Left lung (tissue), 10 donors: ENCODE results near the gene CCPG1. TPM values are rescaled to one million over a fixed set of nuclear protein-coding genes. Genes with fewer than 3 reads are reported as not detected.
"Not testable (repeated sequence)": the region's sequence is repeated elsewhere in the genome, so short reads cannot be mapped to it uniquely, and the experiment has no call there.

ENCODE experiments used
- ATAC-seq: fragments of 200-7000 bp; cut with Tn5 transposase; one replicate; pipeline ENCODE4 v1.9.1; 2020; ENCODE audit warnings: moderate library complexity
- DNase-seq, 4 donors: peaks; one replicate each; pipeline ENCODE4 v3.0.0-alpha.2; 2013 to 2020
- H3K27ac ChIP-seq, 2 donors: fragments of 200-600 bp; sonication (generic) in 1 of 2; one replicate each; pipeline versions ENCODE4 v1.5.0 to v1.8.0; 2020 to 2021
- H3K27me3 ChIP-seq, 2 donors: fragments of 200-600 bp; sonication (generic) in 1 of 2; one replicate each; pipeline versions ENCODE4 v1.5.0 to v1.8.0; 2020 to 2021
- H3K36me3 ChIP-seq, 2 donors: fragments of 200-600 bp; sonication (generic) in 1 of 2; one replicate each; pipeline versions ENCODE4 v1.5.0 to v1.8.0; 2020 to 2021
- H3K4me1 ChIP-seq, 2 donors: fragments of 200-600 bp; one replicate each; pipeline ENCODE4 v1.8.0; 2021
- H3K4me3 ChIP-seq, 2 donors: fragments of 200-600 bp; sonication (generic) in 1 of 2; one replicate each; pipeline versions ENCODE4 v1.5.0 to v1.8.0; 2020 to 2021; ENCODE audit warnings: mild to moderate bottlenecking in 1 of 2
- H3K9me3 ChIP-seq, 2 donors: fragments of 200-600 bp; sonication (generic) in 1 of 2; one replicate each; pipeline versions ENCODE4 v1.5.0 to v1.8.0; 2020 to 2021
- CTCF ChIP-seq, 2 donors: fragments of 200-600 bp; sonication (generic) in 1 of 2; IDR thresholded peaks; one replicate each; pipeline versions ENCODE4 v1.5.0 to v1.8.0; 2021; ENCODE audit warnings: antibody characterized with exemption in 2 of 2
- intact Hi-C, 2 donors: fragments of 100-400 bp; cut with DNase I; formaldehyde crosslinking; loops; one replicate each; pipeline versions ENCODE4 v1.11.2 to v1.14.2; 2022
- polyA plus RNA-seq, 6 donors: library from polyadenylated mRNA; unstranded; fragments of 120-200 nt; gene quantifications; one replicate each; pipeline ENCODE4 v1.2.1, GENCODE V29; 2013; ENCODE audit not compliant: insufficient read length in 6 of 6
- total RNA-seq, 2 donors: library from RNA; stranded (reverse); fragmentation: NEBNext Ultra II Directional; extraction: Animal tissue kit (Norgen Biotek cat#: 25700); gene quantifications; one replicate each; pipeline ENCODE4 v1.2.1, GENCODE V29; 2021
- donor health status: DM: no; HTN: yes; CAD: no.
- donor health status: DM: no; HTN: no; CAD: no.

The CCPG1 gene
- total and polyA plus RNA-seq, 8 donors: 29.1 to 98.0 (median 33.5) TPM

- no peak overlapping the region for H3K4me3 ChIP-seq
- H3K9me3 ChIP-seq: no peaks in the 10 kb centered on the region
- H3K4me1 ChIP-seq: peaks cover 24 to 68% of the 10 kb centered on the region in 2 donors
- intact Hi-C loops: no loop called here
- H3K27me3 ChIP-seq: no peaks in the 10 kb centered on the region
- peaks cover 0 to under 1% of the 10 kb centered on the region in 2 donors for H3K36me3 ChIP-seq
- peak overlapping the region; percentile 16 to 80 for H3K27ac ChIP-seq
- DNase-seq: no peak
- TF ChIP-seq CTCF (IDR thresholded peaks at IDR 0.05): no peak
- no peak for ATAC-seq
These were observed 4.6 kb downstream of the CCPG1 start for GRCh38 chr15:55403531-55403930.

- DNase-seq (no peak), ATAC-seq (no peak)
- no peak for TF ChIP-seq CTCF (IDR thresholded peaks at IDR 0.05)
- intact Hi-C loops: no loop called here
- peaks cover 24 to 66% of the 10 kb centered on the region in 2 donors for H3K4me1 ChIP-seq
- H3K36me3 ChIP-seq: peaks cover 0 to 4% of the 10 kb centered on the region in 2 donors
- no peaks in the 10 kb centered on the region for H3K27me3 ChIP-seq
- H3K4me3 ChIP-seq: no peak overlapping the region
- peak overlapping the region in 1 of 2 donors; percentile 80 for H3K27ac ChIP-seq
- H3K9me3 ChIP-seq: no peaks in the 10 kb centered on the region
These were observed 5.5 kb downstream of the CCPG1 start for GRCh38 chr15:55402707-55403106.

GRCh38 chr15:55401786-55402246 lies 6.3 kb downstream of the CCPG1 start:
- no peak for TF ChIP-seq CTCF (IDR thresholded peaks at IDR 0.05)
- DNase-seq (no peak), ATAC-seq (no peak)
- intact Hi-C loops: no loop called here
- Histone ChIP-seq H3K36me3 (peaks cover 0 to 4% of the 10 kb centered on the region in 2 donors), H3K4me1 (peaks cover 18 to 59% of the 10 kb centered on the region in 2 donors), H3K27ac (peak overlapping the region in 1 of 2 donors; percentile 80), H3K27me3 (no peaks in the 10 kb centered on the region), H3K9me3 (no peaks in the 10 kb centered on the region), H3K4me3 (no peak overlapping the region)

- DNase-seq, H3K36me3 ChIP-seq, H3K4me3 ChIP-seq, H3K27ac ChIP-seq, H3K9me3 ChIP-seq, ATAC-seq, H3K27me3 ChIP-seq, intact Hi-C loops: not testable (repeated sequence)
- H3K4me1 ChIP-seq: peaks cover 13 to 47% of the 10 kb centered on the region in 2 donors
These were observed 8.1 kb downstream of the CCPG1 start for GRCh38 chr15:55400050-55400449.

GRCh38 chr15:55398243-55398642 lies 9.9 kb downstream of the CCPG1 start:
- intact Hi-C loops: no loop called here
- no peak overlapping the region for H3K4me3 ChIP-seq
- H3K27me3 ChIP-seq: no peaks in the 10 kb centered on the region
- H3K27ac ChIP-seq: no peak overlapping the region
- H3K4me1 ChIP-seq: peaks cover 4 to 38% of the 10 kb centered on the region in 2 donors
- H3K36me3 ChIP-seq: peaks cover 0 to 4% of the 10 kb centered on the region in 2 donors
- no peaks in the 10 kb centered on the region for H3K9me3 ChIP-seq
- no peak for TF ChIP-seq CTCF (IDR thresholded peaks at IDR 0.05)
- DNase-seq (no peak), ATAC-seq (no peak)

- H3K4me3 ChIP-seq: no peak overlapping the region
- no peak for DNase-seq
- H3K27ac ChIP-seq: peak overlapping the region in 1 of 2 donors; percentile 72
- no peak for TF ChIP-seq CTCF (IDR thresholded peaks at IDR 0.05)
- no peaks in the 10 kb centered on the region for H3K27me3 ChIP-seq
- intact Hi-C loops: no loop called here
- H3K9me3 ChIP-seq: no peaks in the 10 kb centered on the region
- H3K36me3 ChIP-seq: peaks cover 0 to 4% of the 10 kb centered on the region in 2 donors
- H3K4me1 ChIP-seq: peaks cover 0 to 15% of the 10 kb centered on the region in 2 donors
- ATAC-seq: no peak
These were observed 13.5 kb downstream of the CCPG1 start for GRCh38 chr15:55394694-55395093.
